HEK293T (cell line): ENCODE results near the gene C19orf25.

Source experiments
- CTCF ChIA-PET: fragments of 350-600 bp; formaldehyde crosslinking; extraction: SDS; loops from one replicate; lab custom pipeline; 2021; ENCODE audit warnings: antibody characterized with exemption, inconsistent platforms; lab: Yijun Ruan, JAX
- POLR2A ChIA-PET: fragments of 350-600 bp; formaldehyde crosslinking; extraction: SDS; loops from one replicate; lab custom pipeline; 2020; ENCODE audit warnings: antibody characterized with exemption, inconsistent platforms; lab: Yijun Ruan, JAX
- DNase-seq: peaks from one replicate; pipeline ENCODE4 v3.0.0; 2012; ENCODE audit warnings: mixed read lengths; ENCODE audit errors: extremely low spot score
- ARNT ChIP-seq: fragments of 450-650 bp; IDR thresholded peaks from 2 replicates; pipeline ENCODE4 v1.6.1; 2017; ENCODE audit warnings: mild to moderate bottlenecking
- BHLHE40 ChIP-seq: fragments of 450-650 bp; IDR thresholded peaks from 2 replicates; pipeline ENCODE4 v1.6.1; 2016; ENCODE audit warnings: mild to moderate bottlenecking, moderate library complexity, borderline replicate concordance
- CTBP1 ChIP-seq: fragments of 450-650 bp; IDR thresholded peaks from 2 replicates; pipeline ENCODE4 v1.6.1; 2016; ENCODE audit warnings: borderline replicate concordance
- ELF4 ChIP-seq: fragments of 450-650 bp; IDR thresholded peaks from 2 replicates; pipeline ENCODE4 v1.6.1; 2017; ENCODE audit warnings: antibody characterized with exemption
- FOXA1 ChIP-seq: fragments of 450-650 bp; IDR thresholded peaks from 2 replicates; pipeline ENCODE4 v1.6.1; 2016; ENCODE audit warnings: mild to moderate bottlenecking
- FOXK2 ChIP-seq: fragments of 450-650 bp; IDR thresholded peaks from 2 replicates; pipeline ENCODE4 v1.6.1; 2016; ENCODE audit warnings: mild to moderate bottlenecking
- FOXM1 ChIP-seq: fragments of 450-650 bp; IDR thresholded peaks from 2 replicates; pipeline ENCODE4 v1.6.1; 2017; ENCODE audit warnings: mild to moderate bottlenecking, borderline replicate concordance
- HDGF ChIP-seq: fragments of 450-650 bp; IDR thresholded peaks from 2 replicates; pipeline ENCODE4 v1.6.1; 2017; ENCODE audit warnings: antibody characterized with exemption, borderline replicate concordance
- L3MBTL2 ChIP-seq: fragments of 450-650 bp; conservative IDR thresholded peaks from 2 replicates; pipeline ENCODE4 v1.6.1; 2016; ENCODE audit warnings: mild to moderate bottlenecking
- LEF1 ChIP-seq: fragments of 450-650 bp; IDR thresholded peaks from 2 replicates; pipeline ENCODE4 v1.6.1; 2017; ENCODE audit warnings: mild to moderate bottlenecking, borderline replicate concordance
- NFRKB ChIP-seq: fragments of 450-650 bp; IDR thresholded peaks from 2 replicates; pipeline ENCODE4 v1.6.1; 2016; ENCODE audit warnings: mild to moderate bottlenecking, moderate library complexity
- SP1 ChIP-seq: fragments of 450-650 bp; IDR thresholded peaks from 2 replicates; pipeline ENCODE4 v1.6.1; 2017
- SUZ12 ChIP-seq: fragments of 450-650 bp; IDR thresholded peaks from 2 replicates; pipeline ENCODE4 v1.6.1; 2016; ENCODE audit warnings: mild to moderate bottlenecking
- TARDBP ChIP-seq: fragments of 450-650 bp; IDR thresholded peaks from 2 replicates; pipeline ENCODE4 v1.6.1; 2016
- ZNF384 ChIP-seq: fragments of 450-650 bp; IDR thresholded peaks from 2 replicates; pipeline ENCODE4 v1.6.1; 2016
- TF ChIP-seq, protein P1 (sequence below): fragments of 450-650 bp; IDR thresholded peaks from 2 replicates; pipeline ENCODE4 v1.6.1; 2016

C19orf25 gene

DNA sequence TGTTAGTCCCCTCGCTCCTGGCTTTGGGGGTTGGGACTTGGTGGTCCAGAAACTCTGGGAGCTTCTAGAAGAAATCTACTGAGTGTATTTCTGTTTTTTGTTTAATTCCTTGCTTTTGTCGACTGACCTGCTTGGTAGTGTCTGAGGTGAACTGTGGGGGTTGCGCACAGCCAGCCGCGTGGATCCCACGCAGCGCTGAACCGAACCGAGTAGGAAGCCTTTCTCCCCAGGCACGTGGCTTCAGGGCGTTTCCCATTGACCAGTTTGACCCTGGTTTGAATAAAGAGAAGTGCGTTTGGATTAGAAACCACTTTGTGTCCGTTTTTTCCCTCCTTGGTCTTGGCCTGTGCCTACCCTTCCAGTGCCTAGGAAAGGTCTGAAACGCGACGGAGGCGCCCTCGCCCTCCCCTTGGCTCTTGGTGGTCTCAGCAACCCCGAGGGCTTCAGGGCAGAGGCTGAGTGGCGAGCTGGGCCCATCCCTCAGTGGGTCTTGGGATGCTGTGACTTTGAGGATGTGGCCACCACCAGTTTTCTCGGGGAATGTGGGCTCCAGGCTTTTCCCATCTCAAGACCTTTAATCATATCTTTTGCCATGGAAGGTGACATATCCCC, 43.5 kb downstream of the C19orf25 start:
- TF ChIP-seq ZNF384 (no peak), HDGF (no peak), CTBP1 (no peak), TARDBP (no peak), SP1 (no peak), ARNT (no peak), FOXM1 (no peak), ELF4 (no peak), SUZ12 (no peak), NFRKB (no peak), BHLHE40 (no peak)
- no peak for DNase-seq
- ChIA-PET POLR2A (no interaction called here), CTCF (no interaction called here)

DNA sequence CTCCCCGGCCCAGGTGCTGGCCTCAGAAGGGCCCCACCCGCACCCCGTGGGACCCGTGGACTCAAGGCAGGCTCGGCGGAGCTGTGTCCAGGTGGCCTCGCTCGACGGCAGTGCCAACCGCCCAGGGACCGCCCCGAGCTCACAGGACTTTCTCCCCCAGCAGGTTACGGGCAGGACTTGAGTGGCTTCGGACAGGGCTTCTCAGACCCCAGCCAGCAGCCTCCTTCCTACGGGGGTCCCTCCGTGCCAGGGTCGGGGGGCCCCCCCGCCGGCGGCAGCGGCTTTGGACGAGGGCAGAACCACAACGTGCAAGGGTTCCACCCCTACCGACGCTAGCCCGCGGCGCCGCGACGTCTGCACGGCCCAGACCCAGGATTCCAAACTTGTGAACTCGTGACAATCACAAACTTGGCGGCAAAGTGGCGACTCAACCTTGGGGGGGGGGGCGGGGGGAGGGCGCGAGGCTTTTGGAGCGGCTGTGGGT, 44.4 kb downstream of the C19orf25 start:
- ChIA-PET CTCF (no interaction called here), POLR2A (no interaction called here)
- TF ChIP-seq SUZ12 (no peak), ELF4 (no peak), HDGF (no peak), FOXM1 (no peak), LEF1 (no peak), BHLHE40 (no peak), NFRKB (no peak), FOXK2 (no peak)
- TF ChIP-seq, protein P1, sequence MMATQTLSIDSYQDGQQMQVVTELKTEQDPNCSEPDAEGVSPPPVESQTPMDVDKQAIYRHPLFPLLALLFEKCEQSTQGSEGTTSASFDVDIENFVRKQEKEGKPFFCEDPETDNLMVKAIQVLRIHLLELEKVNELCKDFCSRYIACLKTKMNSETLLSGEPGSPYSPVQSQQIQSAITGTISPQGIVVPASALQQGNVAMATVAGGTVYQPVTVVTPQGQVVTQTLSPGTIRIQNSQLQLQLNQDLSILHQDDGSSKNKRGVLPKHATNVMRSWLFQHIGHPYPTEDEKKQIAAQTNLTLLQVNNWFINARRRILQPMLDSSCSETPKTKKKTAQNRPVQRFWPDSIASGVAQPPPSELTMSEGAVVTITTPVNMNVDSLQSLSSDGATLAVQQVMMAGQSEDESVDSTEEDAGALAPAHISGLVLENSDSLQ: no peak
- no peak for DNase-seq

DNA sequence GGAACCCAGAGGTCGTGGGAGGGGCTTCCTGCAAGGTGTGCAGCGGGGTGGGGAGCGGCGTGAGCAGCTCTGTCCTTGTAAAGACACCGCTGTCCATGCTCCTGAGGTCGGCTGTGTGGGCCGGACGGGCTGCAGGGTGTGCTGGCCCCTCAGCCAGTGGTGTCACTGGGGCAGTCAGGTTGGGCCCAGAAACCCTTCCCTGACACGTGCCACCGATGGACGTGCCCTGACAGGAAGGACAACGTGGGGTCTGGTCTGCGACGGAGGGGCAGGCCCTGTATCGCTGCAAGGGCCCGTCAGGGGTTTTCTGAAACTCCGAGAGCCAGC, 45.0 kb downstream of the C19orf25 start:
- CTCF ChIA-PET: no interaction called here
- no peak for DNase-seq
- POLR2A ChIA-PET: no interaction called here
- TF ChIP-seq BHLHE40 (no peak), FOXK2 (no peak), SP1 (no peak), SUZ12 (no peak), FOXA1 (no peak), L3MBTL2 (no peak), HDGF (no peak), CTBP1 (no peak), FOXM1 (no peak), LEF1 (no peak), ZNF384 (no peak), NFRKB (no peak), TARDBP (no peak), ELF4 (no peak), ARNT (no peak)
- TF ChIP-seq, protein P1: no peak

DNA sequence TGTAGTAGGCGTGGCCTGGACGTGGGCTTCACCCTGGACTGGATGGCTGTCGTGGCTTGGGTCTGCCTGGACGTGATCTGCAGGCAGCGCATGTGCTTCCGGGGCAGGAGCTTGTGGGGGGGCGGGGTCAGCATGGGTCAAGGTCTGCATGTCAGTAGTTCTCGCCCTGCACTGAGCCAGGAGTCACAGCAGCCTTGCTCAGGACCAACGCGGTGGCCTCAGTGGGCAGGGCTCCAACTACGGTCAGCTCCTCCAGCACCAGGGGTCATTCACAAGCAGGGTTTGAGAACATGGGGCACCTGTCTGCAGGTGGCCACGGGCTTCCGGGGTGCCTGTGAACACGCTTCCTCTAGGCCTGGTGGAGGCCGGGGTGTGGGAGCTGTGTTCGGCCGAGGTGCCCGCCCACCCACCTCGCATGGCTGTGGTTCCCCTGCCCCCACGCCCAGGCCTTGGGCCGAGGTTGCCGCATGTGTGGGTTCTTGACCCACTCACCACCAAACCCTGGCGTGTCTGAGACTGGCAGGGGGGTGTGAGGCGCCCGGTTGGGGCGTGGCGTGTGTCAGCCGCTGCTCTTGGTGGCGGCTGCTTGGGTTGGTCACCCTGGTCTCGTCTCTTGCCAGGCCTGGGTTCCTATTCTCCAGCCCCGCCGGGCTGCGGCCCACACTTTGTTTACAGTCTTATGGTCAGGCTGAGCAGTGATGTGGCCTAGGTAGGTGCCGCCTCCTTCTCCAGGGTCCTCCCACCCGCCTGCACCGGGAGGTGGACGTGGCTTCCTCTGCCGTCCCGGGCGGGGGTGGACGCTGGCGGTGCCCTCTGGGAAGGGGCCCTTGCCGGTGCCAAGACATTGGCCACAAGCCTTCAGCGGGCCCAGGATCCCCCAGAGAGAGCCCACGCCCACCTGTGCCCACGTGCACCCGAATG, 45.6 kb downstream of the C19orf25 start:
- no peak for DNase-seq
- TF ChIP-seq FOXA1: no peak
- CTCF ChIA-PET: no interaction called here
- POLR2A ChIA-PET: no interaction called here

DNA sequence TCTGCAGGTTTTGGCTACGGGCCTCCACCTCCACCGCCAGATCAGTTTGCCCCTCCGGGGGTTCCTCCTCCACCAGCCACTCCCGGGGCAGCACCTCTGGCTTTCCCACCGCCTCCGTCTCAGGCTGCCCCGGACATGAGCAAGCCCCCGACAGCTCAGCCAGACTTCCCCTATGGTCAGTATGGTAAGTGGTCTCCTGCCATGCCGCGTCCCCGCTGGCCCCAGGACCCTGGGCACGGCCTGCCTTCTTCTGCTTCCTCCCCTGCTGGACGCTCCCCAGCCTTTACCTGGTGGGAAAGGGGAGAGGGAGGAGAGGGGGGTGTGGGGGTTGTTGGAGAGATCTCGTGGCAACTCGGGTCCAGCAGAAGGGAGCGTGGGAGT, 46.5 kb downstream of the C19orf25 start:
- DNase-seq: no peak
- TF ChIP-seq FOXK2: no peak
- no peak for TF ChIP-seq SUZ12
- TF ChIP-seq, protein P1: no peak
- TF ChIP-seq BHLHE40: no peak
- TF ChIP-seq TARDBP: no peak
- TF ChIP-seq SP1: no peak
- no peak for TF ChIP-seq L3MBTL2
- TF ChIP-seq ARNT: no peak
- no peak for TF ChIP-seq FOXM1
- TF ChIP-seq ZNF384: no peak
- TF ChIP-seq LEF1: no peak
- no peak for TF ChIP-seq HDGF
- CTCF ChIA-PET: no interaction called here
- POLR2A ChIA-PET: no interaction called here

DNA sequence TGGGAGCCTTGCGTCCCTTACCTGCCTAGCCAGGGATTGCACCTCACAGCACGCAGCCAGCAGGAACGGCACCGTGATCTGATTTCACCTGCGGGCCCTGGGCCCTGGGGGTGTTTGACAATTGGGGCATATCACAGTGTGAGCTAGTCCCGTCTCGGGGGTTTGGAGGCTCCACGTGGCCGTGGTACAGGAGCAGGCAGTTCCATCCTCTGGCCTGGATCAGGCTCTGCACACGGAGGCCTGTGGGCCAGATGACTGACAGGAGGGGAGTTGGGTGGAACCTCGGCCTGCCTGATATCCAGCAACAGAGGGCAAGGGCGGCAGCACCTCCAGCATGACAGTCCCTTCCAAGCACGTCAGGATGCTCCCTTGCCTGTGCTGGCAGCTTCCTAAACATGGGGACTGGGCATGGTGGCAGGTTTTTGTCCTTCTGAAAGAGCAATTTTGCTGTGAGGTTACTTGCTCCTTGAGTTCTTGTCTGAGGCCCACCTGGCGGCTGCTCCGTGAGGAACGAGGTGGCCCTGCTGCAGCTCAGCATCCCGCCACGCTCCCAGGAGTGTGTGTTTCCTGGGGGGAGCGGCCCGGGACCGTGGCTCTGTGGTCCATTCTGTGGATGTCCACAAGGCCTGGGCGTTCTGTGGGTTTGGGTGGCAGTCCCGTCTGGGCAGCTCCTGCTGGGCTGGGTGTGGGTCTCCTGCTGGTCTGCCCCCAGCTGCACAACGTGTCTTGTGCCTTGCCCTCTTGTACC, 47.1 kb downstream of the C19orf25 start:
- ChIA-PET POLR2A (no interaction called here), CTCF (no interaction called here)
- DNase-seq: no peak
- no peak for TF ChIP-seq BHLHE40
- TF ChIP-seq FOXA1: no peak
- no peak for TF ChIP-seq TARDBP
- TF ChIP-seq, protein P1: no peak
- TF ChIP-seq NFRKB: no peak
- TF ChIP-seq ELF4: no peak
- TF ChIP-seq ARNT: no peak
- no peak for TF ChIP-seq FOXM1
- no peak for TF ChIP-seq HDGF
- no peak for TF ChIP-seq FOXK2
- TF ChIP-seq LEF1: no peak
- TF ChIP-seq SP1: no peak
- no peak for TF ChIP-seq CTBP1
- TF ChIP-seq SUZ12: no peak
- no peak for TF ChIP-seq L3MBTL2
